H1 (cell line): Measurements from ENCODE around the gene MSN. TPM values are rescaled to one million over a fixed set of nuclear protein-coding genes. Genes with fewer than 3 reads are reported as not detected.

Experiments
- CTCF ChIA-PET: fragments of 300-600 bp; sonication (Branson Sonifier 250); formaldehyde crosslinking; loops from one replicate; lab custom pipeline; 2021; ENCODE audit not compliant: partially characterized antibody; lab: Charles Lee
- POLR2A ChIA-PET: fragments of 300-600 bp; sonication (Branson Sonifier 250); formaldehyde crosslinking; loops from one replicate; lab custom pipeline; 2021; ENCODE audit warnings: inconsistent platforms; ENCODE audit not compliant: partially characterized antibody; lab: Charles Lee
- DNase-seq, 2 experiments: peaks; one replicate each; pipeline versions ENCODE4 v3.0.0 to v3.0.0-alpha.2; 2010 to 2022; ENCODE audit warnings: low spot score in 2 of 2, low read depth in 1 of 2, mixed read lengths in 1 of 2
- FAIRE-seq: peaks from 2 replicates; lab custom pipeline; 2011; peaks lifted over from hg19 to GRCh38; lab: Jason Lieb, UNC
- H2AFZ ChIP-seq: 2 replicates; pipeline ENCODE4 v1.8.1; 2012; ENCODE audit warnings: low read length, inconsistent platforms
- H2AK5ac ChIP-seq: 2 replicates; pipeline ENCODE4 v1.6.1; 2013; ENCODE audit warnings: low read depth, low read length
- H2BK120ac ChIP-seq: replicated peaks from 2 replicates; pipeline ENCODE3; 2013; ENCODE audit warnings: low read depth, low read length, inconsistent platforms
- H2BK12ac ChIP-seq: 2 replicates; pipeline ENCODE4 v1.6.1; 2013; ENCODE audit warnings: low read depth, low read length
- H2BK15ac ChIP-seq: 2 replicates; pipeline ENCODE4 v1.6.1; 2013; ENCODE audit warnings: low read length
- H2BK20ac ChIP-seq: 2 replicates; pipeline ENCODE4 v1.6.1; 2013; ENCODE audit warnings: low read length
- H2BK5ac ChIP-seq: 2 replicates; pipeline ENCODE4 v1.6.1; 2013; ENCODE audit warnings: low read depth, low read length
- H3K14ac ChIP-seq: 2 replicates; pipeline ENCODE4 v1.6.1; 2013; ENCODE audit warnings: inconsistent platforms; ENCODE audit not compliant: insufficient read length
- H3K18ac ChIP-seq: 2 replicates; pipeline ENCODE4 v1.6.1; 2013; ENCODE audit warnings: low read length; ENCODE audit errors: extremely low read depth
- H3K23ac ChIP-seq: 2 replicates; pipeline ENCODE4 v1.6.1; 2013; ENCODE audit warnings: inconsistent platforms; ENCODE audit not compliant: insufficient read length
- H3K23me2 ChIP-seq: 2 replicates; pipeline ENCODE4 v1.6.1; 2013; ENCODE audit warnings: low read depth, low read length
- H3K27ac ChIP-seq: 2 replicates; pipeline ENCODE4 v1.6.1; 2011; ENCODE audit warnings: low read depth, low read length, inconsistent platforms
- H3K27me3 ChIP-seq, 4 experiments: replicated peaks in 1 of 4; 1 replicate in 1 of 4; 2 replicates in 3 of 4; pipeline versions ENCODE4 v1.6.1 to v1.8.1; 2011 to 2013; ENCODE audit warnings: low read length in 3 of 4, mild to moderate bottlenecking in 3 of 4, inconsistent platforms in 2 of 4, mixed read lengths in 2 of 4, moderate library complexity in 1 of 4; ENCODE audit not compliant: control insufficient read depth in 3 of 4, insufficient read depth in 3 of 4; ENCODE audit errors: extremely low read depth in 1 of 4
- H3K36me3 ChIP-seq, 4 experiments: 2 replicates each; pipeline versions ENCODE4 v1.6.1 to v1.8.1; 2011 to 2013; ENCODE audit warnings: mild to moderate bottlenecking in 4 of 4, low read length in 3 of 4, moderate library complexity in 2 of 4, control low read depth in 1 of 4, inconsistent platforms in 1 of 4; ENCODE audit not compliant: insufficient read depth in 4 of 4, control insufficient read depth in 2 of 4
- H3K4ac ChIP-seq: replicated peaks from 2 replicates; pipeline ENCODE3; 2013; ENCODE audit warnings: low read length, low read depth, mixed read lengths, inconsistent platforms; ENCODE audit not compliant: insufficient read length
- H3K4me1 ChIP-seq, 4 experiments: replicated peaks in 1 of 4; 1 replicate in 1 of 4; 2 replicates in 3 of 4; pipeline versions ENCODE4 v1.6.1 to v1.8.1; 2011 to 2013; ENCODE audit warnings: low read length in 3 of 4, inconsistent platforms in 2 of 4, mixed read lengths in 1 of 4; ENCODE audit not compliant: insufficient read depth in 4 of 4, control insufficient read depth in 3 of 4
- H3K4me2 ChIP-seq, 2 experiments: 2 replicates each; pipeline versions ENCODE4 v1.6.1 to v1.8.1; 2011 to 2013; ENCODE audit warnings: low read depth in 2 of 2, low read length in 2 of 2, control low read depth in 1 of 2, inconsistent platforms in 1 of 2, mild to moderate bottlenecking in 1 of 2; ENCODE audit not compliant: insufficient read depth in 1 of 2
- H3K4me3 ChIP-seq, 4 experiments: fragments of 200-600, 300-600 bp in 1 of 4; sonication (generic), shearing (Covaris generic), sonication (Bioruptor Twin) in 1 of 4; 2 replicates each; pipeline versions ENCODE4 v1.5.1 to v1.8.1; 2011 to 2016; ENCODE audit warnings: low read length in 4 of 4, low read depth in 3 of 4, control low read depth in 2 of 4, inconsistent platforms in 2 of 4, mild to moderate bottlenecking in 2 of 4, mixed read lengths in 1 of 4, moderate library complexity in 1 of 4; ENCODE audit not compliant: insufficient read depth in 2 of 4; ENCODE audit errors: extremely low read depth in 1 of 4
- H3K56ac ChIP-seq: replicated peaks from 2 replicates; pipeline ENCODE3; 2013; ENCODE audit warnings: low read depth, mild to moderate bottlenecking, mixed read lengths, low read length, inconsistent platforms; ENCODE audit not compliant: insufficient read length
- H3K79me1 ChIP-seq: 2 replicates; pipeline ENCODE4 v1.6.1; 2013; ENCODE audit warnings: low read depth, low read length, control low read depth
- H3K79me2 ChIP-seq, 2 experiments: 2 replicates each; pipeline versions ENCODE4 v1.6.1 to v1.8.1; 2012 to 2013; ENCODE audit warnings: low read length in 2 of 2, mild to moderate bottlenecking in 2 of 2, inconsistent platforms in 1 of 2; ENCODE audit not compliant: insufficient read depth in 2 of 2, control insufficient read depth in 1 of 2
- H3K9ac ChIP-seq, 4 experiments: replicated peaks in 1 of 4; 1 replicate in 1 of 4; 2 replicates in 3 of 4; pipeline versions ENCODE4 v1.6.1 to v1.8.1; 2011 to 2013; ENCODE audit warnings: low read depth in 3 of 4, low read length in 3 of 4, control low read depth in 2 of 4, mild to moderate bottlenecking in 2 of 4, moderate library complexity in 2 of 4, inconsistent platforms in 1 of 4; ENCODE audit errors: extremely low read depth in 1 of 4
- H3K9me3 ChIP-seq, 2 experiments: 2 replicates each; pipeline versions ENCODE4 v1.6.1 to v1.8.1; 2012 to 2013; ENCODE audit warnings: mild to moderate bottlenecking in 2 of 2, moderate library complexity in 2 of 2, control low read depth in 1 of 2, inconsistent platforms in 1 of 2, low read depth in 1 of 2, low read length in 1 of 2, mixed read lengths in 1 of 2; ENCODE audit not compliant: insufficient read depth in 2 of 2
- H4K20me1 ChIP-seq, 2 experiments: replicated peaks in 1 of 2; 2 replicates each; pipeline versions ENCODE3 to v1.8.1; 2011 to 2013; ENCODE audit warnings: inconsistent platforms in 2 of 2, low read length in 2 of 2, mild to moderate bottlenecking in 1 of 2; ENCODE audit not compliant: insufficient read depth in 2 of 2, control insufficient read depth in 1 of 2
- H4K5ac ChIP-seq: 2 replicates; pipeline ENCODE4 v1.6.1; 2013; ENCODE audit warnings: low read length, low read depth, mixed read lengths, inconsistent platforms; ENCODE audit not compliant: insufficient read length
- H4K8ac ChIP-seq: 2 replicates; pipeline ENCODE4 v1.8.0; 2013; ENCODE audit warnings: mild to moderate bottlenecking, moderate library complexity, low read length, inconsistent platforms; ENCODE audit not compliant: insufficient read depth; ENCODE audit errors: extremely low read depth
- H4K91ac ChIP-seq: replicated peaks from 2 replicates; pipeline ENCODE3; 2013; ENCODE audit warnings: low read length, mixed read lengths, inconsistent platforms; ENCODE audit not compliant: insufficient read length
- ATF3 ChIP-seq: IDR thresholded peaks from 2 replicates; pipeline ENCODE4 v1.6.1; 2011; ENCODE audit warnings: low read depth, mild to moderate bottlenecking, low read length; ENCODE audit not compliant: insufficient read depth
- EP300 ChIP-seq, 2 experiments: IDR thresholded peaks; 1 replicate in 1 of 2; 2 replicates in 1 of 2; pipeline ENCODE4 v1.6.1; 2011 to 2012; ENCODE audit warnings: low read depth in 2 of 2, low read length in 2 of 2, mild to moderate bottlenecking in 2 of 2, borderline replicate concordance in 1 of 2, inconsistent platforms in 1 of 2, moderate library complexity in 1 of 2
- KDM4A ChIP-seq: IDR thresholded peaks from one replicate; pipeline ENCODE4 v1.7.1; 2012; ENCODE audit warnings: low read depth, mild to moderate bottlenecking, moderate library complexity, low read length, inconsistent platforms; ENCODE audit not compliant: severe bottlenecking
- RAD21 ChIP-seq, 2 experiments: IDR thresholded peaks in 1 of 2; conservative IDR thresholded peaks in 1 of 2; 2 replicates each; pipeline ENCODE4 v1.6.1; 2011; ENCODE audit warnings: low read depth in 2 of 2, low read length in 2 of 2, improper control_type of control experiment in 1 of 2, inconsistent platforms in 1 of 2, mild to moderate bottlenecking in 1 of 2, moderate library complexity in 1 of 2
- RBBP5 ChIP-seq: IDR thresholded peaks from 2 replicates; pipeline ENCODE4 v1.7.1; 2012; ENCODE audit warnings: low read depth, mild to moderate bottlenecking, inconsistent platforms, low read length, moderate library complexity, borderline replicate concordance
- SAP30 ChIP-seq: fragments of 300-600 bp; sonication (generic); IDR thresholded peaks from 2 replicates; pipeline ENCODE4 v1.7.1; 2012; ENCODE audit warnings: low read length, moderate library complexity, mild to moderate bottlenecking, inconsistent platforms; ENCODE audit not compliant: insufficient read depth, insufficient replicate concordance
- SIX5 ChIP-seq: IDR thresholded peaks from 2 replicates; pipeline ENCODE4 v1.6.1; 2011; ENCODE audit warnings: mild to moderate bottlenecking, low read depth, low read length
- WGBS, 2 experiments: shearing (Covaris generic) in 1 of 2; methylation state at CpG; one replicate each; pipeline versions ENCODE4 v1.1.6 to v1.1.7; 2013 to 2015; ENCODE audit warnings: low lambda C conversion rate in 2 of 2, mixed read lengths in 2 of 2, inconsistent platforms in 1 of 2, low coverage in 1 of 2, missing lambda C conversion rate in 1 of 2; ENCODE audit not compliant: insufficient replicate concordance in 2 of 2, insufficient coverage in 1 of 2, insufficient read length in 1 of 2; ENCODE audit errors: extremely low coverage in 1 of 2, missing lambda C conversion rate in 1 of 2; 5-methylcytosine and 5-hydroxymethylcytosine counted together
- polyA plus RNA-seq, 7 experiments: library from polyadenylated mRNA; depleted of rRNA in 3 of 7; stranded (reverse) in 5 of 7; unstranded in 2 of 7; fragments of >200 nt in 5 of 7; fragments of 200-250 nt in 2 of 7; gene quantifications; 1 replicate in 5 of 7; 2 replicates in 1 of 7; 4 replicates in 1 of 7; pipeline versions ENCODE4 v1.2.1 to v1.2.3, GENCODE V29; 2011 to 2013; ENCODE audit warnings: missing spikeins in 2 of 7, mixed read lengths in 2 of 7
- total RNA-seq: library from RNA; stranded (reverse); fragmentation: NEBNext Ultra II Directional; extraction: Animal tissue kit (Norgen Biotek cat#: 25700); gene quantifications from 2 replicates; pipeline ENCODE4 v1.2.1, GENCODE V29; 2021

The MSN gene
- total and polyA plus RNA-seq, 2 of the 8 experiments (the other 6 are each of a cell fraction or from before 2014, with no cell fraction given): 112 to 133 TPM

- no peak for FAIRE-seq
- no peak overlapping the region for H3K4me2 ChIP-seq
- CTCF ChIA-PET: no interaction called here
These were observed 21.9 kb downstream of the MSN start for GRCh38 chrX:65689377-65689776.

More at GRCh38 chrX:65689377-65689776, 21.9 kb downstream of the MSN start:
- no peak overlapping the region for H3K18ac ChIP-seq
- POLR2A ChIA-PET: interaction anchor here (1.3 kb wide), 1 partner anchor 21 kb away, joined by 3 read pairs; no protein-coding TSS in a partner anchor
- no peak overlapping the region for H3K27ac ChIP-seq
- H2AFZ ChIP-seq: no peak overlapping the region
- H3K36me3 ChIP-seq: no peaks in the 10 kb centered on the region
- H2AK5ac ChIP-seq: no peak overlapping the region
- H4K8ac ChIP-seq: no peak overlapping the region
- H2BK12ac ChIP-seq: no peak overlapping the region
- H2BK5ac ChIP-seq: no peak overlapping the region
- no peaks in the 10 kb centered on the region for H3K23me2 ChIP-seq
- H3K9ac ChIP-seq: no peak overlapping the region
- H2BK15ac ChIP-seq: no peak overlapping the region
- H3K4me3 ChIP-seq: no peak overlapping the region
- no peak overlapping the region for H4K91ac ChIP-seq
- no peak overlapping the region for H3K14ac ChIP-seq
- H2BK120ac ChIP-seq: no peak overlapping the region
- no peak overlapping the region for H3K56ac ChIP-seq
- WGBS, 2 experiments: 95% methylated on average over 2 of the region's 2 CpGs; no CpG with 5 or more reads in 1 of the 2 experiments
- H3K23ac ChIP-seq: no peak overlapping the region
- H3K79me1 ChIP-seq: peaks cover 3% of the 10 kb centered on the region; the same call in 1 of the 2 replicates
- peaks cover 0 to 40% of the 10 kb centered on the region in 2 experiments; a peak in 2 of 4 replicates for H3K79me2 ChIP-seq
- DNase-seq: no peak
- H2BK20ac ChIP-seq: no peak overlapping the region
- H3K4me1 ChIP-seq: no peaks in the 10 kb centered on the region
- TF ChIP-seq SAP30: no peak
- no peak for TF ChIP-seq EP300 (IDR thresholded peaks at IDR 0.05; ENCODE audit: borderline replicate concordance in 1 of 2, low read depth in 2 of 2, low read length in 2 of 2)
- TF ChIP-seq ATF3: no peak
- TF ChIP-seq RBBP5: no peak
- TF ChIP-seq SIX5: no peak
- no peak for TF ChIP-seq RAD21 (IDR thresholded peaks at IDR 0.05 in 1 of 2, conservative IDR thresholded peaks at IDR 0.05 in 1 of 2; ENCODE audit: low read depth in 2 of 2, low read length in 2 of 2)
- TF ChIP-seq KDM4A: no peak
- TF ChIP-seq, all 59 proteins: peak for 0
- Histone ChIP-seq H3K27me3 (no peaks in the 10 kb centered on the region), H3K4ac (no peak overlapping the region), H3K9me3 (no peaks in the 10 kb centered on the region), H4K5ac (no peak overlapping the region), H4K20me1 (peaks cover 0 to 4% of the 10 kb centered on the region in 2 experiments)
